ENCODE results near the gene SPACA6. TPM values are rescaled to one million over a fixed set of nuclear protein-coding genes. Genes with fewer than 3 reads are reported as not detected.

The SPACA6 gene
- total and polyA plus RNA-seq, 7 experiments from 2014 or later: 2.0 to 11.5 (median 7.2) TPM

DNA sequence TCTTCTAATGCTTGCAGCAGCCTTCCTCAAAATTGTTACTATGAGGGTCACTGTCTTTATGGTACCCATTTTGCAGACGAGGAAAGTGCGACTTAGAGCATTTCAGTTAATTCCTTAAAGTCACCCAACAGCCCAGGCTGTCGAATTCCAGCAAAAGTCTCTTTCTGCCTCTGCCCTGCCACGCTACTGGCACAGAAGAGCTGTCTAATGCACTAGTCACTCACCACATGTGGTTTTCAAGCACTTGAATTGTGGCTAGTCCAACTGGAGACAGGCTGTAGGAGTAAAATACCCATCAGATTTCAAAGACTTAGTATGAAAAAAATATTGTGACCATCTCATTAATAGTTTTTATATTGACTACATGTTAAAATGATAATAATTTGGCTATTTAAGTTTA lies 56.8 kb downstream of the SPACA6 start:
- no peak overlapping the region for H3K4me3 Mint-ChIP-seq

DNA sequence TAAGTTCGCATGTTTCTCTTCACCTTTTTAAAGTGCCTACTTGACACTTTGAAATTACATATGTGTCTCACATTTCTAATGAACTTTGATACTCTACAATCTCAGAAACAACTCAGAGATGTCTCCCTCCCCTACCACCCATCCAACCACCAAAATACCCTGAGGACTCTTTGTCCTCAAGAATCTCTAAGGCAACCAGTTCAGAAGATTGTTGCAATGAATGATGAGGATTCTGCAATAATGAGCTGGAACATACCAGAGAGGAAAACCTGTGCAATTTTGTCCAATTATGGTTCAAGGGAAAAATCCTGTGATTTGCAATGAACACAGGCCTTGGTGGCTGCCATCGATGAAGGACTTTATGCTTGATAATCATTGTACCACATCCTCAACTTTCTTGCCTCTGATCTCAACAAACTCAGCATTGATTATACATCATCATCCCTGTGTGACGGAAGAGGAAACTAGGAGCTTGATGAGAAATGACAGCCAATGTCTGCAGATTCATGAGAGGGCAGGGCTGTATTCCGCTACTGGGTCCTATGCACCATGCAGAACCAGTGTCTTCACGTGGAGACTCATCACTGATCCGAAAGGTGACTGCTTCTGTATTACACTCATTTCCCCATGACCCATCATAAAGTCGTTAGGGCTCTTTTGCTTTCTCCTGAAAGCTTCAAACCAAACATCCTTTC lies 57.4 kb downstream of the SPACA6 start:
- Mint-ChIP-seq H3K9me3 (peaks cover 0 to 19% (median 2%) of the 10 kb centered on the region in 11 donors), H3K4me3 (no peak overlapping the region), H3K27me3 (peaks cover 0 to 12% (median 6%) of the 10 kb centered on the region in 5 donors), H3K36me3 (peaks cover 0 to 5% (median 0%) of the 10 kb centered on the region in 5 donors), H3K27ac (no peak overlapping the region), H3K4me1 (no peaks in the 10 kb centered on the region)
- DNase-seq: no peak
- peak; percentile 39 for ATAC-seq
- intact Hi-C loops (cut with micrococcal nuclease): no loop called here
- Histone ChIP-seq H3K4me3 (ENCODE audit: low read length) (no peak overlapping the region), H3K27me3 (ENCODE audit: control insufficient read depth in 2 of 2, insufficient read depth in 2 of 2, low read length in 2 of 2) (no peaks in the 10 kb centered on the region), H3K4me1 (ENCODE audit: control insufficient read depth in 2 of 2, insufficient read depth in 2 of 2, low read length in 2 of 2) (no peaks in the 10 kb centered on the region), H3K27ac (ENCODE audit: low read depth, low read length) (no peak overlapping the region), H3K9me3 (ENCODE audit: control insufficient read depth in 2 of 3, low read length in 3 of 3) (no peaks in the 10 kb centered on the region), H3K36me3 (ENCODE audit: control insufficient read depth in 2 of 3, insufficient read depth in 3 of 3, low read length in 3 of 3) (no peaks in the 10 kb centered on the region)
- POLR2A ChIA-PET: no interaction called here
- CTCF ChIA-PET: no interaction called here

More for the DNA sequence above, 56.8 kb downstream of the SPACA6 start:
- Histone ChIP-seq H3K27me3 (ENCODE audit: control insufficient read depth in 2 of 2, insufficient read depth in 2 of 2, low read length in 2 of 2) (no peaks in the 10 kb centered on the region), H3K27ac (ENCODE audit: low read depth, low read length) (no peak overlapping the region), H3K9me3 (ENCODE audit: control insufficient read depth in 2 of 3, low read length in 3 of 3) (no peaks in the 10 kb centered on the region), H3K4me3 (ENCODE audit: low read length) (no peak overlapping the region), H3K36me3 (ENCODE audit: control insufficient read depth in 2 of 3, insufficient read depth in 3 of 3, low read length in 3 of 3) (no peaks in the 10 kb centered on the region), H3K4me1 (ENCODE audit: control insufficient read depth in 2 of 2, insufficient read depth in 2 of 2, low read length in 2 of 2) (no peaks in the 10 kb centered on the region)
- H3K9me3 Mint-ChIP-seq: peaks cover 0 to 14% (median 2%) of the 10 kb centered on the region in 11 donors
- no peak overlapping the region for H3K27ac Mint-ChIP-seq
- no peaks in the 10 kb centered on the region for H3K4me1 Mint-ChIP-seq
- ATAC-seq: no peak
- intact Hi-C loops (cut with micrococcal nuclease): no loop called here
- H3K36me3 Mint-ChIP-seq: peaks cover 0 to 3% (median 0%) of the 10 kb centered on the region in 5 donors
- H3K27me3 Mint-ChIP-seq: peaks cover 0 to 11% (median 7%) of the 10 kb centered on the region in 5 donors
- ChIA-PET CTCF (no interaction called here), POLR2A (no interaction called here)
- no peak for DNase-seq

DNA sequence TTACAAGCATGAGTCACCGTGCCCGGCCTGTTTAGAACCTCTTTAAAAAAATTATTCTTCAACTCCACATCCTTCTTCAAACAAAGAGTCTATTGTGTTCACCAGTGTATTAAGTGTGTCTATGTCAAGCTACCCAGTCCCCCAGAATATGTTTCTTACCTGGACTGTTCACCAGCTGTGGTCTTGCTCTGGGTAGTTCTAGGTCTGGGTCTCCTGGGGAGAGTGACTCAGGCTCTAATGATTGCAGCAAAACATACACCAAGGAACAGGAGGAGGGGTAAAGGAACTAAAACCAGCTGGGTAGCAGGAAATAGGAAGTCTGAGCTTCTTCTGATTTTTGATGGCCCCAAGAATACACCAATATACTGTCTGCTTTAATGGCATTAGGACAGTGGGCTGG lies 58.5 kb downstream of the SPACA6 start, which contains the start of gene FPR1:
TSS of gene FPR1 (minus strand) at position 224 of the 400 bp plus-strand sequence. CDS start 4,884 bp downstream, outside the sequence.
- no peak within 1 kb of the TSS for H3K4me3 Mint-ChIP-seq
- H3K9me3 Mint-ChIP-seq: peaks cover 0 to 18% (median 3%) of the 10 kb centered on the region in 11 donors
- H3K36me3 ChIP-seq (ENCODE audit: control insufficient read depth in 2 of 3, insufficient read depth in 3 of 3, low read length in 3 of 3): no peaks in the 10 kb centered on the region
- no peak within 1 kb of the TSS for H3K27ac ChIP-seq (ENCODE audit: low read depth, low read length)
- CTCF ChIA-PET: no interaction called here
- H3K4me1 ChIP-seq (ENCODE audit: control insufficient read depth in 2 of 2, insufficient read depth in 2 of 2, low read length in 2 of 2): no peaks in the 10 kb centered on the region
- POLR2A ChIA-PET: no interaction called here
- H3K27ac Mint-ChIP-seq: no peak within 1 kb of the TSS
- intact Hi-C loops (cut with micrococcal nuclease): no loop called here
- no peak for DNase-seq
- H3K4me1 Mint-ChIP-seq: no peaks in the 10 kb centered on the region
- peaks cover 0 to 8% (median 0%) of the 10 kb centered on the region in 5 donors for H3K36me3 Mint-ChIP-seq
- no peaks in the 10 kb centered on the region for H3K9me3 ChIP-seq (ENCODE audit: control insufficient read depth in 2 of 3, low read length in 3 of 3)
- H3K27me3 ChIP-seq (ENCODE audit: control insufficient read depth in 2 of 2, insufficient read depth in 2 of 2, low read length in 2 of 2): no peaks in the 10 kb centered on the region
- peaks cover 0 to 19% (median 4%) of the 10 kb centered on the region in 5 donors for H3K27me3 Mint-ChIP-seq
- ATAC-seq: peak; percentile 83
- no peak within 1 kb of the TSS for H3K4me3 ChIP-seq (ENCODE audit: low read length)

DNA sequence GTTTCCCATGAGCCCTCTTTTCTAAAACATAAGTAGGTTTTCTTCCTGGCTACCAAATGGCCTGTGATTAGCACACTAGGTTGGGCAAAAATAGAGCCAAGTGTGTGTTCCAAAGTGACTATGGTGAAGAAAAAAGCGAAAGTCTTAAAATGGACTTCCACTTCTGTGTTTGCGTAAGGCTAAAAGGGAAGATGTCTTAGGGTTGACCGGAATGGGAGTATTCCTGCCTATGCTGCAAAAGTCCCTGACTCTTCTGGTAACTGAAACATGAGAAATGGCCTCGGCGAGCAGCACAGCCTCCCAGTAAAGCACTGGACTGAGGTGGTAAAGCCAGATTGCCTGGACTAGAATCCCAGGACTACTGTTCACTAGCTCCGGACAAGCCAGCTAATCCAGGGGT lies 61.0 kb downstream of the SPACA6 start:
- Histone ChIP-seq H3K27ac (ENCODE audit: low read depth, low read length) (no peak overlapping the region), H3K4me3 (ENCODE audit: low read length) (no peak overlapping the region), H3K4me1 (ENCODE audit: control insufficient read depth in 2 of 2, insufficient read depth in 2 of 2, low read length in 2 of 2) (no peaks in the 10 kb centered on the region), H3K27me3 (ENCODE audit: control insufficient read depth in 2 of 2, insufficient read depth in 2 of 2, low read length in 2 of 2) (no peaks in the 10 kb centered on the region), H3K9me3 (ENCODE audit: control insufficient read depth in 2 of 3, low read length in 3 of 3) (no peaks in the 10 kb centered on the region), H3K36me3 (ENCODE audit: control insufficient read depth in 2 of 3, insufficient read depth in 3 of 3, low read length in 3 of 3) (no peaks in the 10 kb centered on the region)
- intact Hi-C loops (cut with micrococcal nuclease): no loop called here
- ATAC-seq (peak; percentile 57), DNase-seq (no peak)
- Mint-ChIP-seq H3K4me1 (no peaks in the 10 kb centered on the region), H3K36me3 (peaks cover 0 to 7% (median 0%) of the 10 kb centered on the region in 5 donors), H3K4me3 (no peak overlapping the region), H3K27ac (no peak overlapping the region), H3K27me3 (peaks cover 0 to 21% (median 0%) of the 10 kb centered on the region in 5 donors), H3K9me3 (peaks cover 0 to 15% (median 4%) of the 10 kb centered on the region in 11 donors)
- ChIA-PET POLR2A (no interaction called here), CTCF (no interaction called here)

GRCh38 chr19:51754770-51755169 lies 61.6 kb downstream of the SPACA6 start:
- H3K9me3 Mint-ChIP-seq: peaks cover 0 to 18% (median 6%) of the 10 kb centered on the region in 11 donors
- H3K27ac Mint-ChIP-seq: no peak overlapping the region
- no peak overlapping the region for H3K4me3 Mint-ChIP-seq
- no peaks in the 10 kb centered on the region for H3K4me1 Mint-ChIP-seq
- Histone ChIP-seq H3K27me3 (ENCODE audit: control insufficient read depth in 2 of 2, insufficient read depth in 2 of 2, low read length in 2 of 2) (no peaks in the 10 kb centered on the region), H3K4me3 (ENCODE audit: low read length) (no peak overlapping the region), H3K27ac (ENCODE audit: low read depth, low read length) (no peak overlapping the region), H3K4me1 (ENCODE audit: control insufficient read depth in 2 of 2, insufficient read depth in 2 of 2, low read length in 2 of 2) (no peaks in the 10 kb centered on the region), H3K36me3 (ENCODE audit: control insufficient read depth in 2 of 3, insufficient read depth in 3 of 3, low read length in 3 of 3) (no peaks in the 10 kb centered on the region), H3K9me3 (ENCODE audit: control insufficient read depth in 2 of 3, low read length in 3 of 3) (no peaks in the 10 kb centered on the region)
- H3K27me3 Mint-ChIP-seq: peaks cover 0 to 20% (median 2%) of the 10 kb centered on the region in 5 donors
- CTCF ChIA-PET: no interaction called here
- H3K36me3 Mint-ChIP-seq: peaks cover 0 to 5% (median 0%) of the 10 kb centered on the region in 5 donors
- ATAC-seq: no peak
- POLR2A ChIA-PET: no interaction called here
- intact Hi-C loops (cut with micrococcal nuclease): no loop called here
- no peak for DNase-seq

Small RNA genes lying within 50 kb of the gene (microRNA-seq; reads per million reads assigned to microRNA genes)
- 1,386 reads per million, percentile 85 among the genes with 10 or more reads in this experiment for gene MIR125A (ENCODE audit: borderline microRNAs expressed)
- gene MIR99B (ENCODE audit: borderline microRNAs expressed): 108 reads per million, percentile 54 among the genes with 10 or more reads in this experiment
- 174 reads per million, percentile 61 among the genes with 10 or more reads in this experiment for gene MIRLET7E (ENCODE audit: borderline microRNAs expressed)

Other genes starting within 250 kb of the SPACA6 start
- not detected for gene SIGLEC8, start 234.9 kb upstream of the SPACA6 start, total RNA-seq
- gene SIGLEC8, start 234.9 kb upstream of the SPACA6 start, polyA plus RNA-seq: not detected
- gene CEACAM18, start 214.8 kb upstream of the SPACA6 start, total RNA-seq: not detected
- not detected for gene CEACAM18, start 214.8 kb upstream of the SPACA6 start, polyA plus RNA-seq
- gene SIGLEC12, start 191.5 kb upstream of the SPACA6 start, total RNA-seq: under 1 TPM in 3 of 5 experiments, not detected in 2; 0.21 to 0.29 (median 0.27) TPM
- gene SIGLEC12, start 191.5 kb upstream of the SPACA6 start, polyA plus RNA-seq: under 1 TPM in 1 of 2 donors, not detected in 1; 0.09 TPM
- 1 to 10 TPM in 1 of 5 experiments, under 1 TPM in 4; 0.46 to 2.5 (median 0.64) TPM for gene SIGLEC6, start 161.7 kb upstream of the SPACA6 start, total RNA-seq
- gene SIGLEC6, start 161.7 kb upstream of the SPACA6 start, polyA plus RNA-seq: not detected
- 10 to 100 TPM in 3 of 5 experiments, 1 to 10 TPM in 2; 6.8 to 19.1 (median 10.2) TPM for gene ZNF175, start 122.0 kb upstream of the SPACA6 start, total RNA-seq
- 1 to 10 TPM; 2.6 to 4.8 TPM for gene ZNF175, start 122.0 kb upstream of the SPACA6 start, polyA plus RNA-seq
- 1 to 10 TPM in 1 of 5 experiments, under 1 TPM in 1, not detected in 3; 0.24 to 2.4 TPM for gene SIGLEC5, start 62.9 kb upstream of the SPACA6 start, total RNA-seq
- not detected for gene SIGLEC5, start 62.9 kb upstream of the SPACA6 start, polyA plus RNA-seq
- gene SIGLEC14, start 46.5 kb upstream of the SPACA6 start, total RNA-seq: 10 to 100 TPM in 1 of 5 experiments, 1 to 10 TPM in 3, not detected in 1; 1.1 to 43.8 (median 1.8) TPM
- under 1 TPM in 1 of 2 donors, not detected in 1; 0.08 TPM for gene SIGLEC14, start 46.5 kb upstream of the SPACA6 start, polyA plus RNA-seq
- not detected for gene HAS1, start 30.7 kb downstream of the SPACA6 start, total RNA-seq
- gene HAS1, start 30.7 kb downstream of the SPACA6 start, polyA plus RNA-seq: under 1 TPM; 0.11 to 0.90 TPM
- gene FPR1, start 58.5 kb downstream of the SPACA6 start, total RNA-seq: 10 to 100 TPM in 1 of 5 experiments, 1 to 10 TPM in 1, under 1 TPM in 2, not detected in 1; 0.38 to 68.2 (median 3.4) TPM
- under 1 TPM; 0.24 to 0.30 TPM for gene FPR1, start 58.5 kb downstream of the SPACA6 start, polyA plus RNA-seq
- 1 to 10 TPM in 1 of 5 experiments, under 1 TPM in 1, not detected in 3; 0.16 to 7.9 TPM for gene FPR2, start 67.8 kb downstream of the SPACA6 start, total RNA-seq
- not detected for gene FPR2, start 67.8 kb downstream of the SPACA6 start, polyA plus RNA-seq
- gene FPR3, start 101.8 kb downstream of the SPACA6 start, total RNA-seq: 1 to 10 TPM in 2 of 5 experiments, under 1 TPM in 2, not detected in 1; 0.13 to 5.1 (median 3.0) TPM
- gene FPR3, start 101.8 kb downstream of the SPACA6 start, polyA plus RNA-seq: not detected
- gene ZNF577, start 194.6 kb downstream of the SPACA6 start, total RNA-seq: 10 to 100 TPM in 3 of 5 experiments, 1 to 10 TPM in 2; 7.7 to 28.5 (median 13.3) TPM
- 1 to 10 TPM; 3.7 to 6.5 TPM for gene ZNF577, start 194.6 kb downstream of the SPACA6 start, polyA plus RNA-seq
- 10 to 100 TPM; 11.1 to 33.4 (median 14.5) TPM for gene ZNF649, start 211.7 kb downstream of the SPACA6 start, total RNA-seq
- 10 to 100 TPM in 1 of 2 donors, 1 to 10 TPM in 1; 9.3 to 14.3 TPM for gene ZNF649, start 211.7 kb downstream of the SPACA6 start, polyA plus RNA-seq
- 1 to 10 TPM; 1.5 to 9.6 (median 5.2) TPM for gene ZNF613, start 234.1 kb downstream of the SPACA6 start, total RNA-seq
- gene ZNF613, start 234.1 kb downstream of the SPACA6 start, polyA plus RNA-seq: 1 to 10 TPM; 3.3 to 8.2 TPM